GM18517 (cell line): Measurements from ENCODE around the gene CPAMD8.

Experiments used
- ATAC-seq: cut with Tn5 transposase; IDR thresholded peaks from one replicate; pipeline ENCODE4 v1.9.1; 2021; ENCODE audit warnings: mild to moderate bottlenecking, moderate library complexity; ENCODE audit not compliant: unreplicated experiment

Gene CPAMD8

DNA sequence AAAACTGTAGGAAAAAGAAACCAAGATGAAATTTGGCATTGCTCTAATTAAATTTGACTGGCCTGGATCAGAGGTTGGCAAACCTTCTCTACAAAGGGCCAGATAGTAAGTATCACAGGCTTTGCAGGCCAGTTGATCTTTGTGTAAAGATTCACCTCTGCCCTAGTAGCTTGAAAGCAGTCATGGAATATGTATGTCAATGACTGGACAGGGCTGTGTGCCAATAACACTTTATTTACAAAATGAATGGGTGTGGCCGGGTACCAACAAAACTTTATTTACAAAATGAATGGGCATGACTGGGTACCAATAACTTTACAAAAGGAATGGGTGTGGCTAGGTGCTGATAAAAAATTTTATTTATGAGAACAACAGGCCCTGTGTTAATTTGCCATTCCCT is 177.4 kb downstream of the CPAMD8 start:
- no peak for ATAC-seq

DNA sequence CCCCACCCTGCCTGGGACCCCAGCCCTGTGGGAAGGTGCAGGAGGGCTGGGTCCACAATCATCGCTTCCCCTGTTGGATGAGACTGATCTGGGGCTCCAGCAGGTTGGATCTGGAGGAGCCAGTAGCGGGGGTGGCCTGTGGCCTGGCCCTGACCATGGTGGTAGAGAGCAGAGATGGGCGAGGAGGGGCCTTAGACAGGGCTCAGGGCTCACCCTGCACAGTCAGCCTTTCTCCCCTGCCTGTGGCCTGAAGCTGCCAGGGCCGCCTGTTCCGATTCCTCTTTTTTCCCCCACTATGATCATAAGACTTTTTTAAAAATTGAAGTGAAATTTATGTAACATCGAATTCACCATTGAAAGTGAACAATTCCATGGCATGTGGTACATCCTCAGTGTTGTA is 179.2 kb downstream of the CPAMD8 start:
- no peak for ATAC-seq

DNA sequence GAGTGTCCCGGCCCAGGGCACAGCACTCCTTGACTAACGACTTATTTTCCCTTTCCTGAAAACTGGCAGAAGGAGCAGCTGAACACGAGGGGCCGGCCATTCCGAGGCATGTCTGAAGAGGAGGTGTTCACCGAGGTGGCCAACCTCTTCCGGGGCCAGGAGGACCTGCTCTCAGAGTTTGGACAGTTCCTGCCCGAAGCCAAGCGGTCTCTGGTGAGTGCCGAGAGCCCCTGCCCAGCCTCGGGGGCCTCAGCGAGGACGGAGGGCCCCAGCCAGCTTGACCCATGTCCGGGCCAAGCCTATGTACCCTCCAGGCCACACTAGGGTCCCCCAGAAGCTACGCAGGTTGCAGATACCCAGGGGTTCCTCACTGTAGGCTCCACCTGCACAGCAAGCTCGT is 179.7 kb downstream of the CPAMD8 start:
- no peak for ATAC-seq
